ENCODE measurements around the gene CELF5.
A peak's percentile ranks its signal among the peaks of the same experiment; 100 is the strongest.

CELF5 gene

GRCh38 chr19:3224346-3225168 lies at the start of gene CELF5:
TSS of gene CELF5 (plus strand) at chr19:3224661. CDS start at chr19:3224740, 79 bp downstream.
- peak; percentile 53 for DNase-seq

GRCh38 chr19:3175781-3176714 lies 48.4 kb upstream of the CELF5 start:
- DNase-seq = peak; percentile 14

- peak; percentile 67 for DNase-seq
Measured at GRCh38 chr19:3176715-3177501, 47.6 kb upstream of the CELF5 start.

- DNase-seq = peak; percentile 52
Measured at GRCh38 chr19:3178377-3178972, 46.0 kb upstream of the CELF5 start, which contains the start of gene S1PR4. TSS of gene S1PR4 (plus strand) at chr19:3178769. CDS start at chr19:3178793, 24 bp downstream.

- DNase-seq = peak; percentile 14
Measured at GRCh38 chr19:3178973-3179738, 45.3 kb upstream of the CELF5 start.

GRCh38 chr19:3179739-3180293 lies 44.6 kb upstream of the CELF5 start:
- DNase-seq = peak; percentile 59

- DNase-seq = no peak
Measured at GRCh38 chr19:3183721-3184641, 40.5 kb upstream of the CELF5 start.

GRCh38 chr19:3184847-3185460 lies 39.5 kb upstream of the CELF5 start:
- DNase-seq = peak; percentile 75

GRCh38 chr19:3185461-3186159 lies 38.9 kb upstream of the CELF5 start, which contains the start of gene NCLN:
TSS of gene NCLN (plus strand) at chr19:3185930. CDS start at chr19:3186031, 101 bp downstream.
- peak; percentile 92 for DNase-seq

- no peak for DNase-seq
Measured at GRCh38 chr19:3186160-3186688, 38.2 kb upstream of the CELF5 start.

- no peak for DNase-seq
Measured at GRCh38 chr19:3186891-3187661, 37.4 kb upstream of the CELF5 start.

GRCh38 chr19:3187662-3188511 lies 36.6 kb upstream of the CELF5 start:
- no peak for DNase-seq

GRCh38 chr19:3188627-3189596 lies 35.5 kb upstream of the CELF5 start:
- no peak for DNase-seq

GRCh38 chr19:3189702-3190469 lies 34.6 kb upstream of the CELF5 start:
- no peak for DNase-seq

- no peak for DNase-seq
Measured at GRCh38 chr19:3190470-3190770, 34.0 kb upstream of the CELF5 start.

All from stimulated activated naive CD4-positive, alpha-beta T cell treated with Interleukin-2 at 50 U/mL for 16 hours (primary cell).